ENCODE measurements around the gene COBLL1.
"Not testable (repeated sequence)": the region's sequence is repeated elsewhere in the genome, so short reads cannot be mapped to it uniquely, and the experiment has no call there.

The COBLL1 gene

GRCh38 chr2:164717000-164717803, 124.4 kb downstream of the COBLL1 start:
- H3K9ac ChIP-seq (ENCODE audit: low read length): no peak overlapping the region
- no peak overlapping the region for H4K8ac ChIP-seq (ENCODE audit: low read depth, low read length)
- no peak overlapping the region for H3K18ac ChIP-seq (ENCODE audit: low read length)
- no peak overlapping the region for H2BK5ac ChIP-seq (ENCODE audit: low read length)
- no peaks in the 10 kb centered on the region for H3K79me2 ChIP-seq (ENCODE audit: control insufficient read depth, insufficient read depth, low read length)
- no peak overlapping the region for H3K4ac ChIP-seq (ENCODE audit: low read depth, low read length)
- H3K4me2 ChIP-seq (ENCODE audit: low read length): no peak overlapping the region
- H3K23ac ChIP-seq (ENCODE audit: low read length): no peak overlapping the region
- no peak for DNase-seq
- WGBS (ENCODE audit: extremely low coverage, insufficient coverage, low lambda C conversion rate): no CpG with 5 or more reads among the region's 6 CpGs
- no peak overlapping the region for H3K4me3 ChIP-seq (ENCODE audit: low read length)
- no peak overlapping the region for H2AK5ac ChIP-seq (ENCODE audit: low read length)
- H2BK15ac ChIP-seq (replicated peaks; ENCODE audit: low read depth): no peak overlapping the region
- H3K27ac ChIP-seq (ENCODE audit: low read depth, low read length): no peak overlapping the region
- H4K5ac ChIP-seq (ENCODE audit: low read length): no peak overlapping the region
- no peaks in the 10 kb centered on the region for H3K27me3 ChIP-seq (ENCODE audit: insufficient read depth, low read length, poor library complexity)
- no peaks in the 10 kb centered on the region for H3K79me1 ChIP-seq (ENCODE audit: low read length)
- H2BK120ac ChIP-seq (ENCODE audit: low read depth, low read length): no peak overlapping the region
- H3K4me1 ChIP-seq (ENCODE audit: control insufficient read depth, low read depth, low read length): no peaks in the 10 kb centered on the region
- H3K36me3 ChIP-seq (ENCODE audit: control insufficient read depth, insufficient read depth, low read length): no peaks in the 10 kb centered on the region
- no peak overlapping the region for H3K56ac ChIP-seq (ENCODE audit: low read length)

GRCh38 chr2:164714471-164714870, 127.2 kb downstream of the COBLL1 start:
- no peaks in the 10 kb centered on the region for H3K4me1 ChIP-seq (ENCODE audit: control insufficient read depth, low read depth, low read length)
- no peak overlapping the region for H3K4me3 ChIP-seq (ENCODE audit: low read length)
- no peak overlapping the region for H4K5ac ChIP-seq (ENCODE audit: low read length)
- H2BK120ac ChIP-seq (ENCODE audit: low read depth, low read length): no peak overlapping the region
- H3K79me2 ChIP-seq (ENCODE audit: control insufficient read depth, insufficient read depth, low read length): no peaks in the 10 kb centered on the region
- H3K4me2 ChIP-seq (ENCODE audit: low read length): no peak overlapping the region
- H2BK5ac ChIP-seq (ENCODE audit: low read length): no peak overlapping the region
- no peaks in the 10 kb centered on the region for H3K36me3 ChIP-seq (ENCODE audit: control insufficient read depth, insufficient read depth, low read length)
- H3K27me3 ChIP-seq (ENCODE audit: insufficient read depth, low read length, poor library complexity): no peaks in the 10 kb centered on the region
- no CpG with 5 or more reads among the region's 1 CpG for WGBS (ENCODE audit: extremely low coverage, insufficient coverage, low lambda C conversion rate)
- H2AK5ac ChIP-seq (ENCODE audit: low read length): no peak overlapping the region
- no peak overlapping the region for H4K8ac ChIP-seq (ENCODE audit: low read depth, low read length)
- no peak overlapping the region for H3K18ac ChIP-seq (ENCODE audit: low read length)
- H3K27ac ChIP-seq (ENCODE audit: low read depth, low read length): no peak overlapping the region
- no peak overlapping the region for H3K23ac ChIP-seq (ENCODE audit: low read length)
- no peak overlapping the region for H3K9ac ChIP-seq (ENCODE audit: low read length)
- H3K56ac ChIP-seq (ENCODE audit: low read length): no peak overlapping the region
- no peak overlapping the region for H3K4ac ChIP-seq (ENCODE audit: low read depth, low read length)
- H3K79me1 ChIP-seq (ENCODE audit: low read length): no peaks in the 10 kb centered on the region
- H2BK15ac ChIP-seq (replicated peaks; ENCODE audit: low read depth): no peak overlapping the region
- DNase-seq: peak; percentile 64

DNA sequence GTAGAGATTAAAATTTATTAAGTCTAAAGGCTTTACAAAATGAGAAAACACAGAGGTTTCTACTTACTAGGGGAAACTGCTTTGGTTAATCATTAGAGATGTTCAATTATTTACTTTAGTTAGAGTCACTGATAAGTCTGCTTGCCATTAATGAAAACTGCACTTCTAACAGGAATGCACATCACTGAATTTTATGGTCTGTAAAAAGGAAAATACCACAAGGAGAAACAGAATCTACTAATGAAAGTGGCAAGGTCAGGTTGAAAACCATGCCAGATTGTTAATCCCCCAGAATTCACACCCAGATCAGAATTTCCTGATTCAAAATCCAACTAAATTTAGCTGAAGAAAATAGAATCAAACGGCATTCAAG, 129.9 kb downstream of the COBLL1 start:
- no peak overlapping the region for H3K4me2 ChIP-seq (ENCODE audit: low read length)
- no peak overlapping the region for H3K18ac ChIP-seq (ENCODE audit: low read length)
- H3K4me1 ChIP-seq (ENCODE audit: control insufficient read depth, low read depth, low read length): no peaks in the 10 kb centered on the region
- no peak overlapping the region for H2AK5ac ChIP-seq (ENCODE audit: low read length)
- no peak overlapping the region for H2BK15ac ChIP-seq (replicated peaks; ENCODE audit: low read depth)
- no peak overlapping the region for H2BK5ac ChIP-seq (ENCODE audit: low read length)
- no peak overlapping the region for H4K5ac ChIP-seq (ENCODE audit: low read length)
- H3K23ac ChIP-seq (ENCODE audit: low read length): no peak overlapping the region
- H2BK120ac ChIP-seq (ENCODE audit: low read depth, low read length): no peak overlapping the region
- H3K4ac ChIP-seq (ENCODE audit: low read depth, low read length): no peak overlapping the region
- no peak overlapping the region for H3K56ac ChIP-seq (ENCODE audit: low read length)
- no peak overlapping the region for H3K9ac ChIP-seq (ENCODE audit: low read length)
- H3K79me1 ChIP-seq (ENCODE audit: low read length): no peaks in the 10 kb centered on the region
- H3K4me3 ChIP-seq (ENCODE audit: low read length): no peak overlapping the region
- no peak overlapping the region for H3K27ac ChIP-seq (ENCODE audit: low read depth, low read length)
- no peaks in the 10 kb centered on the region for H3K79me2 ChIP-seq (ENCODE audit: control insufficient read depth, insufficient read depth, low read length)
- H4K8ac ChIP-seq (ENCODE audit: low read depth, low read length): no peak overlapping the region
- no peak for DNase-seq
- H3K36me3 ChIP-seq (ENCODE audit: control insufficient read depth, insufficient read depth, low read length): no peaks in the 10 kb centered on the region
- H3K27me3 ChIP-seq (ENCODE audit: insufficient read depth, low read length, poor library complexity): no peaks in the 10 kb centered on the region
- no CpG with 5 or more reads among the region's 1 CpG for WGBS (ENCODE audit: extremely low coverage, insufficient coverage, low lambda C conversion rate)

DNA sequence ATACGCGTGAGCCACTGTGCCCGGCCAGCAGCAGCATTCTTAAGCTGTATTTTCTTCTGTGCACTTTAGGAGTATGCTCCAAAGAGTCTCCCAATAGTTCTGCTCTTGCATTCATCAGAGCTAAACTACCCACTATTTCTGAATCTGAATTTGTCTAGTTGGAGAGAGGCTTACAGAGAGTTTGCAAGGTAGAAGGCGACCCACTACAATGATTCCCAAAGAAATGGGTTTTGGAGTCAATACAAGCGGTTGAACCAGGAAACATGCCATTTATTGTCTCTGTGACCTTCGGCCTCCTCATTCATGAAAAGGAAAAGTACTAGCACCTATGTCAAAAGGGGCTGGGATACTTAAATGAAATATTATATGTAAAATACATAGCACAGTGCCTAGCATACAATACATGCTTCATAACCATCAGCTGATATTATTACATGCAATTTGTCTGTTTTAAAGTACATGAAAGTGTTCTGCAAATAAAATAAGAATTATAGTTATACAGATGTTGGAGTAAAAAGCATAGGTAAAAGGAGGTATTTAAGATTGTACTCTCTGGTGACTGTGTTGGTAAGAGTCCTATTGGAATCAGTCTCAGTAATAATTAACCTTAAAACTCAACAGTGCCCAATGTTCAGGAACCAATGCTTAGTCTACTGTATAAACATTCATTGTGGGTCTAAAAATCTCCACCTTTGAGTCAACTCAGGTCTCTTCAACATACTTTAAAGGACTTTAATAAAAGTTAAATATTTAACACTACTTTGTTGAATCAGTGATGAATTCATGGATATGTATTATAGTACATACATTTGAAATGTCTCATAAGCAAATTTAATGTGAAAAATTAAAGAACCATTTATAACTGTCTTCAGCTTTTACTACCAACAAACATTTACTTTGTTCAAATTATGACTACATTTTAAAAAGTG, 130.5 kb downstream of the COBLL1 start:
- no peaks in the 10 kb centered on the region for H3K36me3 ChIP-seq (ENCODE audit: control insufficient read depth, insufficient read depth, low read length)
- no peak overlapping the region for H2AK5ac ChIP-seq (ENCODE audit: low read length)
- no peak overlapping the region for H3K23ac ChIP-seq (ENCODE audit: low read length)
- no peaks in the 10 kb centered on the region for H3K27me3 ChIP-seq (ENCODE audit: insufficient read depth, low read length, poor library complexity)
- WGBS (ENCODE audit: extremely low coverage, insufficient coverage, low lambda C conversion rate): no CpG with 5 or more reads among the region's 6 CpGs
- no peak overlapping the region for H4K5ac ChIP-seq (ENCODE audit: low read length)
- H2BK120ac ChIP-seq (ENCODE audit: low read depth, low read length): no peak overlapping the region
- no peak for DNase-seq
- H2BK5ac ChIP-seq (ENCODE audit: low read length): no peak overlapping the region
- H3K4me1 ChIP-seq (ENCODE audit: control insufficient read depth, low read depth, low read length): no peaks in the 10 kb centered on the region
- H2BK15ac ChIP-seq (replicated peaks; ENCODE audit: low read depth): no peak overlapping the region
- H3K4me3 ChIP-seq (ENCODE audit: low read length): no peak overlapping the region
- H3K27ac ChIP-seq (ENCODE audit: low read depth, low read length): no peak overlapping the region
- H3K79me1 ChIP-seq (ENCODE audit: low read length): no peaks in the 10 kb centered on the region
- no peaks in the 10 kb centered on the region for H3K79me2 ChIP-seq (ENCODE audit: control insufficient read depth, insufficient read depth, low read length)
- no peak overlapping the region for H3K18ac ChIP-seq (ENCODE audit: low read length)
- no peak overlapping the region for H3K4me2 ChIP-seq (ENCODE audit: low read length)
- no peak overlapping the region for H4K8ac ChIP-seq (ENCODE audit: low read depth, low read length)
- H3K4ac ChIP-seq (ENCODE audit: low read depth, low read length): no peak overlapping the region
- H3K9ac ChIP-seq (ENCODE audit: low read length): no peak overlapping the region
- H3K56ac ChIP-seq (ENCODE audit: low read length): no peak overlapping the region

GRCh38 chr2:164710252-164710836, 131.3 kb downstream of the COBLL1 start:
- H2BK15ac ChIP-seq (replicated peaks; ENCODE audit: low read depth); H4K8ac ChIP-seq (ENCODE audit: low read depth, low read length); H3K23ac ChIP-seq (ENCODE audit: low read length); H3K4me3 ChIP-seq (ENCODE audit: low read length); H2BK5ac ChIP-seq (ENCODE audit: low read length); H3K56ac ChIP-seq (ENCODE audit: low read length); H2BK120ac ChIP-seq (ENCODE audit: low read depth, low read length); H3K27me3 ChIP-seq (ENCODE audit: insufficient read depth, low read length, poor library complexity); H3K9ac ChIP-seq (ENCODE audit: low read length); H3K36me3 ChIP-seq (ENCODE audit: control insufficient read depth, insufficient read depth, low read length); H3K79me2 ChIP-seq (ENCODE audit: control insufficient read depth, insufficient read depth, low read length); H3K4me2 ChIP-seq (ENCODE audit: low read length); H3K79me1 ChIP-seq (ENCODE audit: low read length); DNase-seq; H3K4me1 ChIP-seq (ENCODE audit: control insufficient read depth, low read depth, low read length); H3K18ac ChIP-seq (ENCODE audit: low read length); H3K4ac ChIP-seq (ENCODE audit: low read depth, low read length); H3K27ac ChIP-seq (ENCODE audit: low read depth, low read length); H2AK5ac ChIP-seq (ENCODE audit: low read length); H4K5ac ChIP-seq (ENCODE audit: low read length): not testable (repeated sequence)
- WGBS (ENCODE audit: extremely low coverage, insufficient coverage, low lambda C conversion rate): no CpG with 5 or more reads among the region's 10 CpGs
